GM13977 (cell line): ENCODE data around the gene PAM.

ENCODE experiments used
- DNase-seq: peaks from one replicate; pipeline ENCODE4 v3.0.0; 2012; ENCODE audit warnings: low spot score
- in situ Hi-C: fragments of 300-500 bp; cut with MboI; formaldehyde crosslinking; loops from one replicate; pipeline ENCODE4 v1.12.0; 2022; ENCODE audit warnings: low sequenced_read_pairs, low pct_unique_long_range_greater_than_20kb, mixed read lengths, inconsistent platforms; ENCODE audit not compliant: unreplicated experiment
- TF ChIP-seq, protein P1 (sequence below): IDR thresholded peaks from 2 replicates; pipeline ENCODE4 v1.5.1; 2012; ENCODE audit warnings: mild to moderate bottlenecking, control low read depth; ENCODE audit not compliant: insufficient read depth; ENCODE audit errors: extremely low read depth, missing control alignments

Gene PAM

GRCh38 chr5:102922111-102922720, 167.1 kb downstream of the PAM start:
- TF ChIP-seq, protein P1, sequence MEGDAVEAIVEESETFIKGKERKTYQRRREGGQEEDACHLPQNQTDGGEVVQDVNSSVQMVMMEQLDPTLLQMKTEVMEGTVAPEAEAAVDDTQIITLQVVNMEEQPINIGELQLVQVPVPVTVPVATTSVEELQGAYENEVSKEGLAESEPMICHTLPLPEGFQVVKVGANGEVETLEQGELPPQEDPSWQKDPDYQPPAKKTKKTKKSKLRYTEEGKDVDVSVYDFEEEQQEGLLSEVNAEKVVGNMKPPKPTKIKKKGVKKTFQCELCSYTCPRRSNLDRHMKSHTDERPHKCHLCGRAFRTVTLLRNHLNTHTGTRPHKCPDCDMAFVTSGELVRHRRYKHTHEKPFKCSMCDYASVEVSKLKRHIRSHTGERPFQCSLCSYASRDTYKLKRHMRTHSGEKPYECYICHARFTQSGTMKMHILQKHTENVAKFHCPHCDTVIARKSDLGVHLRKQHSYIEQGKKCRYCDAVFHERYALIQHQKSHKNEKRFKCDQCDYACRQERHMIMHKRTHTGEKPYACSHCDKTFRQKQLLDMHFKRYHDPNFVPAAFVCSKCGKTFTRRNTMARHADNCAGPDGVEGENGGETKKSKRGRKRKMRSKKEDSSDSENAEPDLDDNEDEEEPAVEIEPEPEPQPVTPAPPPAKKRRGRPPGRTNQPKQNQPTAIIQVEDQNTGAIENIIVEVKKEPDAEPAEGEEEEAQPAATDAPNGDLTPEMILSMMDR = no peak
- DNase-seq = no peak

DNA sequence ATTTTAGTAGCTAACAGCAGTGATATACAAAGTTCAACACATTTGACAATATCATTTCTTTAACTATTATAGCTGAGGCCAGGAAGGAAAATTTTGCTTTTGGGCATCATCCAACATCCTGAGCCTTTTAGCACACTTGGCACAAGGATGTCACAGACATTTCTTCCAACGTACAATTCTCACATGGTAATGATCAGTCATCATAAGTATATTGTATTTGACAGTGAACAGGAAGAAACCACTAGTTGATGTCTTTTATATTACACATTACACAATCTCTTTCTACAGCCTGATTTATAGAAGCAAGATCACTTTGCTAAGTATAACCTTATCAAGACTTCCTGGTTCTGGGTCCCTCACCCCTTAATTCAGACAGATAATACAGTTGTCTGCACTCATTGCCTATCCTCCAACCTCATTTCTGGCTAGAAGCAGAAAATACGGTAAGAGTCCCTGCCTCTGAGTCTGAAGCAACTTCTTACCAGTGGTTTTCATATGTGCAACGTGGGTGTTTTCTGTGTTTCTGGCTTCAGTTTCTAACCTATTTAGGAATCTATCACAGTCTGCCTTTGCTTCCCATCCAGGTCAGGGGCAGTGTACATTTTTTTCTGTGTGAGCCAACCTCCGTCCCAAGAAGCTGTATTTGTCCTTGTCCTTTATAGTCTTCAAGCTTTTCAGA, 167.8 kb downstream of the PAM start:
- no peak for DNase-seq
- in situ Hi-C loops = no loop called here
- TF ChIP-seq, protein P1 = no peak

More at GRCh38 chr5:102922111-102922720, 167.1 kb downstream of the PAM start:
- in situ Hi-C loops = no loop called here

DNA sequence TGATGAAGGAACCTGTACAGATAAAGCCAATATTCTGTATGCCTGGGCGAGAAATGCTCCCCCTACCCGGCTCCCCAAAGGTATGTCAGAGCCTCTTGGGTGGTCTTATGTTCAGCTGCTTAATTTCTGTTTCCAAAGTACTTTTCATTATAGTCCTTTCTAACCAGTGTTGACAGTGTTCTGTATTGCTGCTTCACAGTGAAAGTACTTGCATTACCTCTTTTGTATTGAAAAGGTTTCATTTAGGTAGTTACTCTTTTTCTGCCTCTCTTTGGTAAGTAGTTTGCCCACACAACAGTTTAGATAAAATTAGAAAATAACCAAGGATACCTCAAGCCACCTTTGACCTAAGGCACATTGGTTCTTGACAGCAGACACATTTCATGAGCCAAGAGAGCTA, 169.9 kb downstream of the PAM start:
- TF ChIP-seq, protein P1 = no peak
- DNase-seq = no peak
- in situ Hi-C loops = no loop called here

- no peak for DNase-seq
- TF ChIP-seq, protein P1 = no peak
- in situ Hi-C loops = no loop called here
Observed at GRCh38 chr5:102927007-102927406, 171.9 kb downstream of the PAM start.

- no peak for DNase-seq
- in situ Hi-C loops = no loop called here
- TF ChIP-seq, protein P1 = no peak
Observed at GRCh38 chr5:102930244-102930643, 175.1 kb downstream of the PAM start.

DNA sequence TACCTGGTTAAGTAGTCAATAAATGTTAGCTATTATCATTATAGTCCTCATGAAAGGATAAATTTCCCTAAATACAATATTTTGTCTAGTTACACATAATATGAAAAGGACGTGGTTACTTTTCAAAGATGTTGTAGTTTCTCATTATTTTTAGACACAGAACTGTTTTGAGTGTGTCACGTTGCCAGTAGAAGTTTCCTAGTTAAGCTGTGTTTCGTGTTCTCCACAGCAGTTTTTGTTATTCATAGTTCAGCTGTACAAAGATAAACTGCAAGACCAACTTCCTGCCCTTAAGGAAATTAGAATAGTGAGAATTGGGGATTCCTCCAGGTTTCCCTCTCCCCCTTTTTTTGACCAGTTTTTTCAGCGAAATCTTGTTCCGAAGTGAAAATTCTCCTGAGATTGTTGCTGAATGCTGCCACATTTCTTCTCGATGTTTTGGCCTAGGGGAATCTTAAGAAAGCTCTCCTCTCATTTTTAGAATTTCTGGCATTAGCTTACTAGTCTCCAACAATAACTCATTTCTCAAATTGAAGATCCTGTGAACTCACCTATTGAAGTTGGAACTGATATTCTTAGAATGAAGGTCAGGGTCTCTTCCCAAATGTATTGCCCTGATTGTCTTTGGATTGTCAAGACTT, 176.1 kb downstream of the PAM start:
- DNase-seq = no peak
- TF ChIP-seq, protein P1 = no peak
- in situ Hi-C loops = no loop called here
